Activated gamma-delta T cell (primary cell): ENCODE data around the gene MBD3.
A peak's percentile ranks its signal among the peaks of the same experiment; 100 is the strongest.

Source experiments
- DNase-seq: peaks from one replicate; lab custom pipeline; 2025; lab: John Stamatoyannopoulos, UW

MBD3 gene

GRCh38 chr19:1598777-1599459, 6.3 kb upstream of the MBD3 start:
- DNase-seq, result no peak

GRCh38 chr19:1593501-1593772, 772 bp upstream of the MBD3 start:
- DNase-seq, result no peak

DNA sequence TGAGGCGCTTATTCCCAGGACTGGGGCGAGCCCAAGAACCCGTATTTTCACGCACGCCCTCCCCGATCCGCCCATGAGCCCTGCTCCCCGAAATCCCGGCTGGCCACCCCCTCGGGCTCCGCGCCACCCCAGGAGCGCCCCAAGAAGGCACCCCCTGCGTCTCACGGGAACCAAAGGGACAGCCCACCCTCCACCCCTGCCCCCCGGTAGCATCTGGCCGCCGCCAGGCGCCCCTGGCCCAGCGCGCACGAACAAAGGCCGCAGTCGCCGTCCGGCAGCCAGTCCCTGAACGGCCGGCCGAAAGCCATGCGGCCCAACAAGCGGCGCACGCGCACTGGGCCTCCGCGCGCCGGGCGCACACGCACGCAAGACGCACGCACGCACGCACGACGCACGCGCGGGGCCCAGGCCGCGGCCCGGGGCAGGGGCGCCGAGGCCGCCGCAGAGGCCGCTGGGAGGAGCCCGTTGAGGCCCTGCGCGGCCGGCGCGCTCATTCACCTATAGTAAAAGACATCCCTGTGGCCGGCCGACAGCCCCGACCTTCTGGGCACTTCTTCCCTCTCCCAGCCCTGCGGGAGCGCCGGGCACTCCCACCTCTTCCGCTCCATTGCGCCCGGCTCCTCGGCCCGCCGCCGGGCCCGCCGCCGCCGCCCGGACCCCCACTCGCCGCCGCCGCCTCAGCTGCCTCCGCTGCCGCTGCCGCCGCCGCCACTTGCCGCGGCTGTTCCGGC, 476 bp downstream of the MBD3 start:
- peak; percentile 81 for DNase-seq

- no peak for DNase-seq
Observed at GRCh38 chr19:1591421-1592023, 1.1 kb downstream of the MBD3 start.

DNA sequence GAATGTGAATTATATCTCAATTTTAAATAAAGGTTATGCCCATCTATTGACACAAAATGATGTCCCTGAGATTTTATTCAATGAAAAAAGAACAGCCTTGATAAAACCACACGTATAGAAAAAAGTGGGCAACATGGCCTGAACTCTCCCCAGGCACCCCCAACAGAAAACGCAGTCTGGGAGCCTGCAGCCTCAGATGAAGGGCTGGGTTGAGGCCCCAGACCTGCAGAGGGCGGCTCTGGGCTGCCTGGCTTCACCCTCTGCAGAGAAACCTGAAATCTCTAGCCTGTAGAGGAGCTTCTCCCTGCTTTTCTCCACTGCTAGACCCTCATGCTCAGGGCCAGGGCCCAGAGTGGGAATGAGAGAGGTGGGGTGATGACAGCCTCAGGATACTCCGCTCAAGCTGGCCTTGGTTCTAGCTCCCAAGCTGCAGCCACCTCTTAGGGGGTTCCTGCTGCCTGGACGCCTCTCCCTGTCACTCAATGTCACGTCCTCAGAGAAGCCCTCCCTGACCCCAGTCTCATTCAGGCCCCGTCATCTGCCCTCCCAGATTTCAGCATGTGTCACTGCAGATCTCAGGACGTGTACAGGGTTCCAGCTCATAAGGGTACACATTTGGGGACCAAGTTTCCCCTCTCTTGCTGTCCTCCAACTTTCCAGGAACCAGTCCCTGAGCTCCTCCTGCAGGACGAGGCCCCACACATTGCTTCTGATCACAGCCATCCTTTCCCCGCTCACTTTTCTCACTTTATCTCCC, 1.8 kb downstream of the MBD3 start:
- DNase-seq, result no peak

GRCh38 chr19:1587872-1588271, 4.8 kb downstream of the MBD3 start:
- DNase-seq, result no peak

DNA sequence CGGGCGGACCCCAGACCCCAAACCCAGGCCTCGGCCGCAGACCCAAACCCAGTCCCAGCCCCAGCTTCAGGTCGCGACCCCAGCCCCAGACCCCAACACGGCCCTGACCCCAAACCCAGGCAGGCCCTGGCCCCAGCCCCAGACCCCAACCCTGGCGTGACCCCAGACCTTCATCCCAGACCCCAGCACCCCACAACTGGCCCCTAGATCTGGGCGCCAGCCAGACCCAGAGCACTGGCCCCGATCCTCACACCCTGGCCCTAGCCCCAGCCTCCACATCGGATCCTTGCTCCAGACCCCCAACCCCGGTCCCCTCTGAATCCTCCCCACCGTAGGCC, 7.5 kb downstream of the MBD3 start:
- no peak for DNase-seq

DNA sequence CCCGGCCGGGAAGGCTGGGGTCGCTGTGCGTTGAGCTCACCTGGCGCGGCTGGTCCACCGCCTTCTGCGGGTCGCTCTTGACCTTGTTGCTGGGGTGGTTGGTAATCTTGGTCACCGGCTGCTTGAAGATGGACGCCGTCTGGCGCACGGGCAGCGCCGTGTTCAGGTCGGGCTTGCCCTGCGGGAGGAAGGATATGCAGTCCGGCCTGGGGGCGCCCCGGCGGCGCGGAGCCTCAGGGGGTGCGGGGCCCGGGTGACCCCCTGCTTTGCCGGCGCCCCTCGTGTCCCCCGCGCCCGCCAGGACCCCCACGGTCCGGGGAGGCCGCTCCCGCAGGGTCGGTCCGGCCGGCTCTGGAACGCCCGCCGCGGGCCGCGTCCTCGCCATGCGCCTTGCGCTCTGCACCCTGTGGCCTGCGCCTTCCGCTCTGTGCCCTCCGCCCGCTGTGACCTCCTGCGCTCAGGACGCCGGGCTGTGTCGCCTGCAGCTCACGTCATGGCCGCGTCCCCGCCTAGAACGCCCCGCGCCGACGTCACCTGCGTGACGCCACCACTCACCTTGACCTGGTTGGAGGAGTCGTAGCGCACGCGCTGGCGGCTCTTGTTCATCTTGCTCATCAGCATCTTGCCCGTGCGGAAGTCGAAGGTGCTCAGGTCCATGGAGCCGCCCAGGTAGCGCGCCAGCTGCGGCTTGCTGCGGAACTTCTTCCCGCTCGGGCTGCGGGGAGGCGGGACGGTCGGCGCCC, 8.0 kb downstream of the MBD3 start:
- DNase-seq, result no peak

DNA sequence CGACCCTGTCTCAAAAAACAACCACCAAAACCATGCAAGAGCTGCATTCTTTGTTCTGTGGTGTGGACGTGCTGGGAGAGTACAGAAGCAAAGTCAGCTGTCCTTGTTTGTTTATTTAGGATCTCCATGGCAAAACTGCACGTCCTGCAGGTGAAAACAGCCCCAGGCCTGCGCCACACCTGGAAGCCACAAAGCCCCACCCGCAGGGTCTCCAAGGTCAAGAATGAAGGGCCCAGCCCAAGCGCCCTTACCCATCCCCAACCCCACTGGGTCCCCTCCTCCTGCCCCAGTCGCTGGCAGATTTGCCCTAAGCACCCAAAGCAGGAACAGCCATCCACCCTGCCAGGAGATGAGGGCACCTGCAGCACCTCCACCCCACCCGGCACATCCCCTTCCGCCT, 10.5 kb downstream of the MBD3 start:
- no peak for DNase-seq

DNA sequence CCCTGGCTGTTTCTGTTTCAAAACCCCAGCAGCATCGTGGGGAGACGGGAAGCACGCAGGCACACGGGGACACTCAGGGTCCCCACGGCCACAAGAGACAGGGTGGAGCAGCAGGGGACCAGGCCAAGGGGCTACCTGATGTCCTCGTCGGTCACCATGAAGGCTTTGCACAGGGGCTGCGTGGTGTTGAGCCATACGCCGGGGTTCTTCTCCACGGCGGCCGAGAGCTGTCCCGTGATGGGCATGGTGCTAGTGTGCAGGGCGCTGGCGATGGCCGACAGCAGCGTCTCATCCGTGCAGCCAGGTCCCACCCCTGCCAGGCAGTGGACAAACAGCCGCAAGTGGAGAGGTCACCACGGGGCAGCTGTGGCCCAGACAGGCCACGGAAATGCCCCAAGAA, 11.7 kb downstream of the MBD3 start:
- DNase-seq, result no peak

- no peak for DNase-seq
Observed at GRCh38 chr19:1580382-1580781, 12.3 kb downstream of the MBD3 start.

GRCh38 chr19:1579222-1579621, 13.4 kb downstream of the MBD3 start:
- DNase-seq, result no peak

- DNase-seq, result no peak
Observed at GRCh38 chr19:1577929-1578618, 14.6 kb downstream of the MBD3 start.

GRCh38 chr19:1577090-1577928, 15.4 kb downstream of the MBD3 start:
- DNase-seq, result no peak

- no peak for DNase-seq
Observed at GRCh38 chr19:1576242-1577089, 16.2 kb downstream of the MBD3 start.

DNA sequence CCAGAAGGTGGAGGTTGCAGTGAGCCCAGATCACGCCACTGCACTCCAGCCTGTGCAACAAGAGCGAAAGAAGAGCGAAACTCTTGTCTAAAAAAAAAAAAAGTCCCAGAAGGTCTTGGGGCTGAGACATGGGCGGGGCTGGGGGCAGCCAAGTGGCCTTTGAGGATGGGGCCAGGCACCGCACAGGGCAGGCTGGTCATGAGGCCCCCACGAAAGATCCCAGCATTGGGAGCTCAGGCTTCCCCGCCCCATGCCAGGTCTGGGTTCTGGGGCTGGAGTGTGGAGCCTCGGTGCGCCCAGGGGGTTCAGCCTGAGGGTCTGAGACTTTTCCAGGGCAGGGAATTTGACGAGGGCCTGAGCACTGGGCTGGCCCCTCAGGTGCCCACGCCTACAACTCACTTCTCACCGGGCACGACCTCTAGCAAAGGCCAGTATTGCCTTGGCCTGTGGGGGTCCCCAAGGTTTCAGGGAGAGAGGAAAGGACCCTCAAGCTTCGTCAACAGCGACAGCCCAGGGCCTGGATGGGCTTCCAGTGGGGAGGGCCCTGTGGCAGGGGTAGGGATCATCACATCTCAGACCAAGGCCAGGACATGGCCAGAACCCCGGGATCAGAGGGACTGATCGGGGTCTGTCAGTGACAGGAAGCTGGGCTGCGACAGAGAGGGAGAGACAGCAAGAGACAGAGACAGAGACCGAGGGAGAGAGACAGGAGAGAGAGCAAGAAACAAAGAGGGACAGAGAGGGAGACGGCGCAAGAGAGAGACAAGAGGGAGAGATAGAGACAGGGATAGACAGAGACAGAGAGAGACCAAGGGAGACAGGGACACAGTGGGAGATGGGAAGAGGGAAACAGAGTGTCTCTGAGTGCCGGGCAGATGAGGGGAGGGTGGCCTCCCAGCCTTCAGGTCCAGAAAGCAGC, 17.1 kb downstream of the MBD3 start:
- DNase-seq, result no peak

GRCh38 chr19:1574354-1575136, 18.1 kb downstream of the MBD3 start:
- no peak for DNase-seq

DNA sequence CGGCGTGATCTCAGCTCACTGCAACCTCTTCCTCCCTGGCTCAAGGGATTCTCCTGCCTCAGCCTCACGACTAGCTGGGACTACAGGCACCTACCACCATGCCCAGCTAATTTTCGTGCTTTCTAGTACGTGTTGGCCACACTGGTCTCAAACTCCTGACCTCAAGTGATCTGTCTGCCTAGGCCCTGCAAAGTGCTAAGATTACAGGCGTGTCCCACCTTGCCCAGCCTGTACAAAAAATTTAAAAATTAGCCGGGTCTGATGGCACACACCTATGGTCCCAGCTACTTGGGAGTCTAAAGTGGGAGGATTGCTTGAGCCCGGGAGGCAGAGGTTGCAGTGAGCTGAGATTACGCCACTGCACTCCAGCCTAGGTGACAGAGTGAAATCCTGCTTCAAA, 19.9 kb downstream of the MBD3 start:
- DNase-seq, result no peak
